HG02623 (cell line): ENCODE data around the gene GMPS.
A peak's percentile ranks its signal among the peaks of the same experiment; 100 is the strongest.
"Not testable (repeated sequence)": the region's sequence is repeated elsewhere in the genome, so short reads cannot be mapped to it uniquely, and the experiment has no call there.

ENCODE experiments used
- ATAC-seq: cut with Tn5 transposase; IDR thresholded peaks from one replicate; pipeline ENCODE4 v1.9.1; 2021; ENCODE audit warnings: moderate library complexity; ENCODE audit not compliant: unreplicated experiment

Gene GMPS

DNA sequence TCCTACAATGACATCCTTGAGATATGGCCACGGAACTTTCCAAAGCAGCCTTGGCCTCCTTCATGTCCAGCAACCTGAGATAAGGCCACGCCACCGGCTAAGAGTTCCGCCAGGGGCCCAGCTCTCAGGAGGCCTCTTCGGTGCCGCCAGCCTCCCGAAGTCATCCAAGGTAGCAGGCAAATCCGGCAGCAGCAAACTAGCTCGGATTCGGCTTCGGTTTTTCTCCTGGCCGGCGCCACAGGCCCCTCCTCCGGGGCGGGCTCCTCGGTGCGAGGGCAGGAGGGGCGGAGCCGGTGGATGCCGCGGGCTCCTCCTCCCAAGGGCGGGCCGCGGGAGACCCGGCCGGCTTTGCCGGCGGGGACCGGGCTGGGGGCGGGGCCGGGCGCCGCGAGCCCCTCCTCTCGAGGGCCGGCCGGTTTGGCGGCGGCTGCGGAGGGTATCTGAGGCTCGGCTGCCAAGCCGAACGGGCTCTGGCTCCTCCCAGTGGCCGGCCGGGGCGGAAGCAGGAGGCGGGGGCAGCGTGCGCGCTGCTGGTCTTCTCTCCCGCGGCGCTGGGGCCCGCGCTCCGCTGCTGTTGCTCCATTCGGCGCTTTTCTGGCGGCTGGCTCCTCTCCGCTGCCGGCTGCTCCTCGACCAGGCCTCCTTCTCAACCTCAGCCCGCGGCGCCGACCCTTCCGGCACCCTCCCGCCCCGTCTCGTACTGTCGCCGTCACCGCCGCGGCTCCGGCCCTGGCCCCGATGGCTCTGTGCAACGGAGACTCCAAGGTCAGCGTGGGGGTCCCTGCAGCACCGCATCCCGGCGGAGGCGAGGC is at the start of gene GMPS:
GMPS (plus strand) TSS at position 518 of the 812 bp plus-strand sequence; CDS start at position 739, 221 bp downstream.
- peak; percentile 90 for ATAC-seq

DNA sequence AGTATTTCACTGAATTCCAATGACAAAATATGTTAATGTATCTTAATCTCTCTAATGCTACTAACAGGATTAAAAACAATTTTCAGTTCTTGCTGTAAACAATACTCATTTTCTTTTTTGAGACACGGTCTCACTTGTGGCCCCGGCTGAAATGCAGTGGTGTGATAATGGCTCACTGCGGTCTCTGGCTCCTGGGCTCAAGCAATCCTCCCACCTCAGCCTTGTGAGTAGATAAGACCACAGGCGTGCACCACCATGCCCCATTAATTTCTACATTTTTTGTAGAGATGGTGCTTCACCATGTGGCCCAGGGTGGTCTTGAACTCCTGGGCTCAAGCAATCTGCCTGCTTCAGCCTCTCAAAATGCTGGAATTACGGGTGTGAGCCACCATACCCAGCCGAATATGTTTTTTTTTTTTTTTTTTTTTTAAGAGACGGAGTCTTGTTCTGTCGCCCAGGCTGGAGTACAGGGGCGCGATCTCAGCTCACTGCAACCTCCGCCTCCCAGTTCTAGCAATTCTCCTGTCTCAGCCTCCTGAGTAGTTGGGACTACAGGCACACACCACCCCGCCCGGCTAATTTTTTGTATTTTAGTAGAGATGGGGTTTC is 41.9 kb upstream of the GMPS start:
- ATAC-seq, result not testable (repeated sequence)

GRCh38 chr3:155835341-155836071 is 34.9 kb upstream of the GMPS start:
- no peak for ATAC-seq

- no peak for ATAC-seq
Observed at GRCh38 chr3:155843569-155843968, 26.9 kb upstream of the GMPS start.

GRCh38 chr3:155846119-155846518 is 24.3 kb upstream of the GMPS start:
- ATAC-seq, result no peak

DNA sequence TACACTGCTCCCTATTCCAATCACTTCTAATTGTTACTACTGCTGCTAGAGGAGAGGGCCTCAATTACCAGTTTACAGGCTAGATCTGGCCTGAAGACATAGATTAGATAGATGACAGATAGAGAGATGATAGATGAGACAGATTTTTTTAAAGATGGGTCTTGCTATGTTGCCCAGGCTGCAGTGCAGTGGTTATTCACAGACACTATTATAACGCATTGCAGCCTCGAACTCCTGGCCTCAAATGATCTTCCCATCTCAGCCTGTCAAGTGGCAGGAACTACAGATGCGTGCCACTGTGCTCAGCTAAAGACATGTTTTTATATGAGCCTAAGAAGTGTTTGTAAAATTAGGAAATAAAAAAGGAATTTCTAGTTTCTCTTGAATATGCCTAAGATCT is 22.5 kb upstream of the GMPS start:
- no peak for ATAC-seq

GRCh38 chr3:155849404-155849803 is 21.0 kb upstream of the GMPS start:
- ATAC-seq, result not testable (repeated sequence)

DNA sequence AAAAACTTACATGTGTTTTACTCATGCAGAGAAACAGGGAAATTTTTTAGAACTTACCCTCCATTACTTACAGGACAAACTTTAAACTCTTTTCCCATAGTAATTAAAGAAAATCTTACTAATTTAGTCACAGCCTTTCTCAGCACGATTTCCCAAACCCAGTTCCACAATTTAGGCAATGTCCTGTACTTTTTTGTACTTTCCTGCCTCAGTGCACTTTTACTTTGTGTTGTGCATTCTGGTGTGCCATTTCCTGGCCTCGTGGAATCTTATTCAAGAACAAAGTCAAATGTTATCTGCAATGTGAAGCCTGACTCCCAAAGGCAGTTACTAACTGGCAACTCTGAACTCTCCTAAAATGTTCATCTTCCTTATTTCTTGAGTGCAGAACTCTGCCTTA is 18.1 kb upstream of the GMPS start:
- no peak for ATAC-seq

DNA sequence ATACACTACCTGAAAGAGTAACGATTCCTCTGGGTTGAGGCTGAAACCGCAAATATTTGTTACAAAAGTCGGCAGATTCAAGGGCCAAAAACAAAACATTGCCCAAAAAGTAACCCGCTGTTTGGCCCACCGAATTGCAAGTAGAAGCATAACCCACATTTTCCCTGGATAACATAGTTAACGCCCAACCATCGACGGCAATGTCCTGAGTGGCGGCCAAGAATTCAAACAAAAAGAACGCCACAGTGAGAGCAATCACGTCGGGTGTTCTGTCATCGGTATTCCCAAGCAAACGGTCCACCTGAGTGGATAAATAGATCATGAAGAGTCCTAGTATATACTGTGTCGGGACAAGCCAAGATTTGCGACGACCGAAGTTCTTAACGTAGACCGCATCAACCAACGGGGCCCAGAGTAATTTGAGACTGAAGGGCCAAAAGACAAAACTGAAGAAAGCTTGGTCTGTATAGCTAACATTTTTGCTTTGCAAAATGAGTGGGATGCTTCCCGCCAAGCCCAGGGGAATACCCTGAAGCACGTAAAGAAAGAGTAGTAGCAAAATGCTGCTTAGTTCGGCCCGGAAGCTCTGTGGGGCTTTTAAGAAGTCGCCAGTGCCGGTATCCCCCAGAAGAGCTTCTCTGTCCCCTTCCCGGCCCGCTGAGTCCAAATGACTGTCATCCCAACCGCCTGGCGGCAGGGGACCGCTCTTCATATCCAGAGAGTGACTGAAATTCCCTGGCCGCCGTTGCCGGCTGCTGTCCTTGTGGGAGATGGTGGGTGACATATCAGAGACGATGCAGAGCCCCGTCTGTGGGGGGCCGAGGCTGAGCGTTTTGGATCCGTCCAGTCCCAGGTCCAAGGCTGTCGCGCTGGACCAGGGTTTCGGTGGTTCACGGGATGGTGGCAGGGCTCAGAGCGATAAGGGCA is 17.0 kb upstream of the GMPS start:
- peak; percentile 8 for ATAC-seq

DNA sequence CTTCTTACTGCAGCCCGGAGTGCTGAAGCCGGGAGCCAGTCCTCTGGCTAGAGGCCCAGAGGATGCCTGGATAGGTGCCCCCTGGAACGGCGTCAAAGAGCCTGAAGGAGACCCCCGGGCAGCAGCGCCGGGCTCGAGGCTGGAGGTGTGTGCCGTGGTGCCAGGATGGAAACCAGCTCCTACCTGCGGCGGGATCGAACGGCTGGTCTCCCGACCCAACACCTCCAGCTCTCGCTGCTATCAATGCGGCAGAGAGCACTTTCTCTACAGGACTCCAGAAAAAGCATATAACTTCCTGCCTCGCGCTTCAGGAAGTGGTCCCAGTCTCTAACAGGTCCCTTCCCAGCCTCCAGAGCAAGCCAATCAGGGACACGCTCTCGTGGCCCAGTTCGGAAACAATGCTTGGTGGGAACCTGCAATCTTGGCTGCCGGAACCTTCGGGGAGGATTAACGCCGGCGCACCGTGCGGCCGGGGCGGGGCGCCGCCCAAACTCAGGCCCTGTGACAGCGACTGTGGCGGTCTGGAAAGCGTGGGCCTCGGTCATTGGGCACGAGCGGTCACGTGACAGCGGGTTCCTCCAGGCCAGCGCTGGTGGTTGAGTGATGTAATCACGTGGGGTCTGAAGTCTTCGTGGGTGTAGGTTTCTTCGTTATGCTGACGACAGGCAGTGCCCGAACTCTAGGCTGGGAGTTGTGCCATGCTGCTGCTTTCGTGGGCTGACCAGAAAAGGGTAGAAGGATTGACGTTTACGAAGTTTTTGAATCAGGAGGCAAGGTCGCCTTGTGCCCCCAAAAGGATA is 16.1 kb upstream of the GMPS start, which contains the start of gene SLC33A1:
SLC33A1 (minus strand) TSS at position 287 of the 800 bp plus-strand sequence. CDS start 430 bp downstream, outside the sequence.
- peak; percentile 91 for ATAC-seq

DNA sequence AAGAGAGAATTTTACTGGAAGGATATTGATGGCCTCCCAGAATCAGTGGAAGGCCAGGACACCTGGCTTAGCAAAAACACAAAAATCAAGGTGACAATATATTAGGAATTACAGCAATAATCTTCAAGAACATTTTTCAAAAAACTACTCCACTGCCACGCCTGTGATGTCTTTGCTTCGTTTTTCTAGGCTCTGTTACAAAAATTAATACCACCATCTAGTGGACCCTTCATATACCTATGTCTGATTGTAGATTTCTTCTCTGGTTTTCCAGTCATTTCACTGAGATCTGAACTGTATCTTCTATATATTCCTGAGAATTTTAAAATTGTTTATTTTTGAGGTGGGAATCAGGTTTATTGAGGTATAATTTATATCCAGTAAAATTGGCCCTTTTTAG is 10.6 kb upstream of the GMPS start:
- no peak for ATAC-seq

- ATAC-seq, result not testable (repeated sequence)
Observed at GRCh38 chr3:155860424-155860823, 10.0 kb upstream of the GMPS start.

DNA sequence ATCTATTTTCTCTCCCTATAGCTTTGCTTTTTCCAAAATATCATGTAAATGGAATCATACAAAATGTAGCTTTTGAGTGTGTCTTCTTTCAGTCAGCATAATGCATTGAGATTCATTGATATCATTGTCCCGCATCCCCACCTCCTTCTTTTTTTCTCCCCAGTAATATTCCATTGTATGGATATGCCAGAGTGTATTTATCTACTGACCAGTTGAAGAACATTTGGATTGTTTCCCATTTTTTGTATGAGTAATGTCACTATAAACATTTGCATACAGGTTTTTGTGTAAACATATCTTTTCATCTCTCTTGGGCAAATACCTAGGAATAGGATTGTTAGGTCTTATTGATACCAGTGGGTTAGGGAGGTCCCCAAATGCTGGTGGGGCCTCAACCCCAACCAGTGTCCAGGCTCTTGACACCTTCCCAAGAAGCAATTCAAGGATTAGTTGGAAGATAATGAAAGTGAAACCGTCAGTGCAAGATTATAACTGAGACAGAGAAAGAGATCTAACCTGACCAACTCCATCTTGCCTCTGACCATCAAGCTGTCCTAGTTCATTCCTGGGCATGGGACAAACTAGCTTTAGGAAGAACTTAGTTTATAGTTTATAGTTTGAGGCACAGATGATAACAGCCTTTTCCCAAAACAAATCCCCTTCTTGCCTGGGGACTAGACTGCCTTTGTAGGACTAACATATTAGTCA is 8.8 kb upstream of the GMPS start:
- ATAC-seq, result no peak

GRCh38 chr3:155862290-155862982 is 8.0 kb upstream of the GMPS start:
- not testable (repeated sequence) for ATAC-seq

DNA sequence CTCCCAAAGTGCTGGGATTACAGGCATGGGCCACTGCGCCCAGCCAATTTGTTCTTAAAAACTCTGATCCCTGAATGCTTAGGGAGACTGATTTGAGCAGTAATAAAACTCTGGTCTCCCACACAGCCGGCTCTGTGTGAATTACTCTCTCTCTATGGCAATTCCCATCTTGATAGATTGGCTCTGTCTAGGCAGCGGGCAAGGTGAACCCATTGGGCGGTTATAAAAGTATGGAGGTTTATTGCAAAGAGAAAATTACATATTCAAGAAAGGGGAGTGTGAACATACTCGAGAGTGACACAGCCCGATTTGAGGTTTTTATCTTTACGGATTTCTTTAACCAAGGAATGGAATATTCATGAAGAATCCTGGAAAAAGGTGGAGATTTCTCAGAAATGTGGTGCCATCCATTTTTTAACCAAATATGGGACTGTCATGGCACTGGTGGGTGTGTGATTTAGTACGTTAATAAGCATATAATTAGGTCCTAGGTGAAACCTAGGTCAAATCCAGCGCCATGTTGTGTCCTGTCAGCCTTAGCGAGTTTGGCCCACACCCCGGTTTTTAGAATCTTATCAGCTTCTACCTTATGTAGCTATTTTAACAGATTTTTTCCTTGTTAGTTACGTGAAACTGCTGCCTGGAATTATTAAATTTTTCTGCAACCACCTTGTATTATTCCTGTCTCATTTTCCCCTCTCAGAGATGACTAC is 7.2 kb upstream of the GMPS start:
- no peak for ATAC-seq

- ATAC-seq, result no peak
Observed at GRCh38 chr3:155869691-155870090, 759 bp upstream of the GMPS start.

GRCh38 chr3:155870945-155871745 is 695 bp downstream of the GMPS start:
- ATAC-seq, result peak; percentile 18
